ENCODE data around the gene RHOBTB1. TPM values are rescaled to one million over a fixed set of nuclear protein-coding genes. Genes with fewer than 3 reads are reported as not detected.

The RHOBTB1 gene
- total RNA-seq, 1 donor from 2014 or later: 17.2 TPM

DNA sequence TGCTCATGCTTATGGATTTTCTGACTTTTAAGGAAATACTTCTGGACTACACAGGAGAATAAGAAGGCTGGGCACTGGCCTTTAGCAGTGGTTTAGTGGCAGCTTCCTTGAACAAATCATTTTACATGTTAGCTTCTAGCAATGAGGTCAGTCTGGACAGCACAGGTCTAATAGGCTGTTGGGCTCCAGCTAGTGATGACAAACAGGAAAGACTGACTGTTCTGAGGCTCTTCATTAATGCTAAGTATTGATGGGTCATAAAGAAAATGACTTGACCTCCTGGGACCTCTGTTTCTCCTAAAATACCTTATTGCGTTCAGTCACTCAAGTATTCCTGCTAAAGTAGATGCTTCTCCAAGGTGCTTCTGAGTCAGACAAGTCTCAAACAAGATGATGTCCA is 4.9 kb upstream of the RHOBTB1 start:
- Mint-ChIP-seq H3K27ac (ENCODE audit: unreplicated experiment) (no peak overlapping the region), H3K4me3 (ENCODE audit: unreplicated experiment) (no peak overlapping the region), H3K36me3 (ENCODE audit: unreplicated experiment) (no peaks in the 10 kb centered on the region), H3K9me3 (ENCODE audit: unreplicated experiment) (no peaks in the 10 kb centered on the region), H3K27me3 (ENCODE audit: unreplicated experiment) (no peaks in the 10 kb centered on the region), H3K4me1 (ENCODE audit: unreplicated experiment) (peaks cover 5% of the 10 kb centered on the region)
- no peak for DNase-seq (ENCODE audit: extremely low spot score, unreplicated experiment)
- no peak for TF ChIP-seq CTCF (IDR thresholded peaks at IDR 0.05)

GRCh38 chr10:60944910-60945297 is 919 bp upstream of the RHOBTB1 start:
- DNase-seq (ENCODE audit: extremely low spot score, unreplicated experiment): no peak
- Mint-ChIP-seq H3K27ac (ENCODE audit: unreplicated experiment) (peak overlapping the region; percentile 98), H3K36me3 (ENCODE audit: unreplicated experiment) (peaks cover 1% of the 10 kb centered on the region), H3K4me1 (ENCODE audit: unreplicated experiment) (peaks cover 24% of the 10 kb centered on the region), H3K4me3 (ENCODE audit: unreplicated experiment) (peak overlapping the region; percentile 83), H3K27me3 (ENCODE audit: unreplicated experiment) (no peaks in the 10 kb centered on the region), H3K9me3 (ENCODE audit: unreplicated experiment) (no peaks in the 10 kb centered on the region)
- no peak for TF ChIP-seq CTCF (IDR thresholded peaks at IDR 0.05)

GRCh38 chr10:60943316-60944057 is 498 bp downstream of the RHOBTB1 start:
- H3K4me1 Mint-ChIP-seq (ENCODE audit: unreplicated experiment): peaks cover 28% of the 10 kb centered on the region
- H3K27ac Mint-ChIP-seq (ENCODE audit: unreplicated experiment): peak overlapping the region; percentile 97
- DNase-seq (ENCODE audit: extremely low spot score, unreplicated experiment): peak; percentile 88
- no peaks in the 10 kb centered on the region for H3K27me3 Mint-ChIP-seq (ENCODE audit: unreplicated experiment)
- H3K9me3 Mint-ChIP-seq (ENCODE audit: unreplicated experiment): no peaks in the 10 kb centered on the region
- TF ChIP-seq CTCF (IDR thresholded peaks at IDR 0.05): no peak
- peak overlapping the region; percentile 87 for H3K4me3 Mint-ChIP-seq (ENCODE audit: unreplicated experiment)
- peaks cover 10% of the 10 kb centered on the region for H3K36me3 Mint-ChIP-seq (ENCODE audit: unreplicated experiment)

DNA sequence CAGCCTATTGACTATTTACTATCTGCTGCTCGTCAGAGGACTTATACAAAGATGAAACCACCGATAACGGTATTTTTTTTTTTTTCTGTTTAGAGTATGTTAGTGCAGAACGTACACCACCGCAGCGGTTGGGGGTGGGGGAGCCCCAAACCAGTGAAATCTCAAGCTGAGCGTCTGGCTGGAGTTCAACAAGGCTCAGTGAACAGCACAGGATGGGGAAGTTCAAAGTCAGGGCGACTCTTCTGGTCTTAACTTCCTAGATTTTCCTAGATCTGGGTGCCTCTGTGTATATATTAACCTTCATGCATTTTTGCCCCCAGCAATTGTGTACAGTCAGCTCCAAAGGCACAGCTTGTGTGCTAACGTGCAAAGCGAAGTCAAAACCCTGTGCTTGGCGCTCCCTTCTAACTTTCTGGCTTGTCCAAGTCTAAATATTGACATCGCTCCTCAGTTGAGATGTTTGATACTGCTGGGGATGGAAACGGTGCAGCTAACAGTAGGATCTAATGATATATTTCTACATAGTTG is 1.1 kb downstream of the RHOBTB1 start:
- no peak for TF ChIP-seq CTCF (IDR thresholded peaks at IDR 0.05)
- peak overlapping the region; percentile 97 for H3K27ac Mint-ChIP-seq (ENCODE audit: unreplicated experiment)
- H3K36me3 Mint-ChIP-seq (ENCODE audit: unreplicated experiment): peaks cover 15% of the 10 kb centered on the region
- no peaks in the 10 kb centered on the region for H3K27me3 Mint-ChIP-seq (ENCODE audit: unreplicated experiment)
- H3K4me3 Mint-ChIP-seq (ENCODE audit: unreplicated experiment): peak overlapping the region; percentile 87
- H3K4me1 Mint-ChIP-seq (ENCODE audit: unreplicated experiment): peaks cover 33% of the 10 kb centered on the region
- no peaks in the 10 kb centered on the region for H3K9me3 Mint-ChIP-seq (ENCODE audit: unreplicated experiment)
- DNase-seq (ENCODE audit: extremely low spot score, unreplicated experiment): no peak

GRCh38 chr10:60942134-60942787 is 1.7 kb downstream of the RHOBTB1 start:
- Mint-ChIP-seq H3K27me3 (ENCODE audit: unreplicated experiment) (no peaks in the 10 kb centered on the region), H3K4me3 (ENCODE audit: unreplicated experiment) (peak overlapping the region; percentile 87), H3K27ac (ENCODE audit: unreplicated experiment) (peak overlapping the region; percentile 97), H3K9me3 (ENCODE audit: unreplicated experiment) (no peaks in the 10 kb centered on the region), H3K36me3 (ENCODE audit: unreplicated experiment) (peaks cover 15% of the 10 kb centered on the region), H3K4me1 (ENCODE audit: unreplicated experiment) (peaks cover 33% of the 10 kb centered on the region)
- no peak for TF ChIP-seq CTCF (IDR thresholded peaks at IDR 0.05)
- no peak for DNase-seq (ENCODE audit: extremely low spot score, unreplicated experiment)
